ENCODE data around the gene CD200. TPM values are rescaled to one million over a fixed set of nuclear protein-coding genes. Genes with fewer than 3 reads are reported as not detected.
A peak's percentile ranks its signal among the peaks of the same experiment; 100 is the strongest.

The CD200 gene, protein sequence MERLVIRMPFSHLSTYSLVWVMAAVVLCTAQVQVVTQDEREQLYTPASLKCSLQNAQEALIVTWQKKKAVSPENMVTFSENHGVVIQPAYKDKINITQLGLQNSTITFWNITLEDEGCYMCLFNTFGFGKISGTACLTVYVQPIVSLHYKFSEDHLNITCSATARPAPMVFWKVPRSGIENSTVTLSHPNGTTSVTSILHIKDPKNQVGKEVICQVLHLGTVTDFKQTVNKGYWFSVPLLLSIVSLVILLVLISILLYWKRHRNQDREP
- total RNA-seq, result 10 to 100 TPM; 15.6 to 31.8 (median 23.6) TPM

DNA sequence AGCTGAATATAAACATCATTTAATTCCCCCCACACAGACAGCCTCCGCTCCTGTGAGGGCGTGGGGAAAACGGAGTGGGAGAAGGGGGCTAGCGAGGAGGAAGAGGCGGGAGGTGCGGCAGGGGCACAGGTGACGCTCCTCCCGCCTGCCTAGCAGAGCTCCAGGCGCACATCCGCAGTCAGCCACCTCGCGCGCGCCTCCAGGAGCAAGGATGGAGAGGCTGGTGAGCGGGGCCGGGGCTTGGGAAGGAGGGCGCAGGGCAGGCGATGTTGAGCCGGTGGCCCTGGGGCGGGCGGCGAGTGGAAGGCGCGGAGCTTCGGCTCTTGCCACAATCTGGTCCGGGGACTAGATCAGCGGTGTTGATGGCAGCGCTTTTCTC lies at the start of gene CD200:
CD200 (plus strand) TSS at position 155 of the 379 bp plus-strand sequence; CDS start at position 212, 57 bp downstream.
- no peaks in the 10 kb centered on the region for H3K36me3 ChIP-seq
- H3K9me3 ChIP-seq, result no peaks in the 10 kb centered on the region
- H3K27me3 ChIP-seq, result no peaks in the 10 kb centered on the region
- DNase-seq, result peak; percentile 70 to 74
- peaks cover 0 to 6% of the 10 kb centered on the region in 2 donors for H3K4me1 ChIP-seq
- peak within 1 kb of the TSS; percentile 55 to 72 for H3K4me3 ChIP-seq
- peak within 1 kb of the TSS; percentile 89 to 92 for H3K27ac ChIP-seq
- intact Hi-C loops (cut with DNase I; ENCODE audit: low total_unique reads), result no loop called here
- TF ChIP-seq POLR2A (IDR thresholded peaks at IDR 0.05), result peak; percentile 48 to 70
- peak in 1 of 4 experiments; percentile 27 for TF ChIP-seq CTCF (IDR thresholded peaks at IDR 0.05)

GRCh38 chr3:112289011-112289410 lies 43.9 kb upstream of the CD200 start:
- Histone ChIP-seq H3K4me3 (no peak overlapping the region), H3K4me1 (no peaks in the 10 kb centered on the region), H3K27me3 (no peaks in the 10 kb centered on the region), H3K36me3 (no peaks in the 10 kb centered on the region), H3K9me3 (no peaks in the 10 kb centered on the region), H3K27ac (no peak overlapping the region)
- TF ChIP-seq POLR2A (IDR thresholded peaks at IDR 0.05), result no peak
- no peak for TF ChIP-seq CTCF (IDR thresholded peaks at IDR 0.05)
- intact Hi-C loops (cut with DNase I; ENCODE audit: low total_unique reads), result no loop called here
- no peak for DNase-seq

GRCh38 chr3:112293368-112294321 lies 39.3 kb upstream of the CD200 start, which contains the start of gene SLC9C1:
TSS of gene SLC9C1 (minus strand) at chr3:112294216. CDS start at chr3:112286791, 7,425 bp downstream.
- H3K4me1 ChIP-seq, result no peaks in the 10 kb centered on the region
- peak within 1 kb of the TSS; percentile 72 to 83 for H3K27ac ChIP-seq
- DNase-seq, result peak; percentile 20 to 54
- intact Hi-C loops (cut with DNase I; ENCODE audit: low total_unique reads), result no loop called here
- no peaks in the 10 kb centered on the region for H3K36me3 ChIP-seq
- H3K9me3 ChIP-seq, result no peaks in the 10 kb centered on the region
- H3K4me3 ChIP-seq, result peak within 1 kb of the TSS; percentile 28 to 32
- TF ChIP-seq POLR2A (IDR thresholded peaks at IDR 0.05) (no peak), CTCF (IDR thresholded peaks at IDR 0.05) (peak; percentile 63 to 76 (median 71))
- no peaks in the 10 kb centered on the region for H3K27me3 ChIP-seq

DNA sequence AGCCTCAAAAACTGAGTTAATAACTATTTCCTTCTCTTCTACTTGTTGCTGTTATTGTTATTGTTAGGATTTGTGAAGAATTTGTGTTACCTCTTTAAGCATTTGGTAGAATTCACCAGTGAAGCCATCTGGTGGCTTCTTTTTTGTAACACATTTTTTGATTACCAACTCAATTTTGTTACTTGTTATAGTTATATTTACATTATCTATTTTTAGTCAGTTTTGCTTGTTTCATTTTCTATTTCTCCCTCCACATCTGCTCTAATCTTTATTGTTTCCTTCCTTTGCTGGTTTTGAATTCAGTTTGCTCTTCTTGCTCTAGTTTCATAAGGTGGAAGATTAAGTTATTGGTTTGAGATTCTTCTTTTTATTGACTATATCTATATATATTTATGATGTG lies 35.2 kb upstream of the CD200 start:
- Histone ChIP-seq H3K9me3 (no peaks in the 10 kb centered on the region), H3K4me3 (no peak overlapping the region), H3K36me3 (no peaks in the 10 kb centered on the region), H3K4me1 (no peaks in the 10 kb centered on the region), H3K27me3 (no peaks in the 10 kb centered on the region), H3K27ac (no peak overlapping the region)
- TF ChIP-seq POLR2A (IDR thresholded peaks at IDR 0.05) (no peak), CTCF (IDR thresholded peaks at IDR 0.05) (no peak)
- intact Hi-C loops (cut with DNase I; ENCODE audit: low total_unique reads), result no loop called here
- no peak for DNase-seq

GRCh38 chr3:112298781-112299180 lies 34.2 kb upstream of the CD200 start:
- Histone ChIP-seq H3K4me3 (no peak overlapping the region), H3K27ac (no peak overlapping the region), H3K36me3 (no peaks in the 10 kb centered on the region), H3K9me3 (no peaks in the 10 kb centered on the region), H3K27me3 (no peaks in the 10 kb centered on the region), H3K4me1 (no peaks in the 10 kb centered on the region)
- no peak for DNase-seq
- intact Hi-C loops (cut with DNase I; ENCODE audit: low total_unique reads), result no loop called here
- no peak for TF ChIP-seq CTCF (IDR thresholded peaks at IDR 0.05)
- no peak for TF ChIP-seq POLR2A (IDR thresholded peaks at IDR 0.05)

Measured in uterus (tissue), 4 donors.